ENCODE results near the gene TBC1D21.

TBC1D21 gene

DNA sequence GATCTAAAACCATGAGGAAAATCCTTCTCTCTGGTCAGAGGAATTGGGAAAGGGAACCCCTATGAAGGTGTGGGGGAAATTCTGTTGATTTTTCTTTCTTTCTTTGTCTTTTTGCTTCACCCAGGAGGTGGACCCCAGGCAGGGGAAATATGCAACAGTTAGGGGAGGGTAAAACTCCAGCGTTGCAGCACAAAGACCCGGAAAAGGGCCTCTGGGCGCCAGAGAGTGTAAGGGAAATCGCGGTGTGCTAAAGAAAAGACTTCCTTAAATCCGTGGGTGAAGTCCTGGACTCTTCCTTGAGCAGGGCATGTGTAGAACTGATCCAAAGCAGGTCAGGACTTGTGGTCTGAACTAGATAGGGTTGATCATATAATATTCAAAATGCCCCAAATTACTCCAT is 11.1 kb upstream of the TBC1D21 start:
- no peak for DNase-seq

DNA sequence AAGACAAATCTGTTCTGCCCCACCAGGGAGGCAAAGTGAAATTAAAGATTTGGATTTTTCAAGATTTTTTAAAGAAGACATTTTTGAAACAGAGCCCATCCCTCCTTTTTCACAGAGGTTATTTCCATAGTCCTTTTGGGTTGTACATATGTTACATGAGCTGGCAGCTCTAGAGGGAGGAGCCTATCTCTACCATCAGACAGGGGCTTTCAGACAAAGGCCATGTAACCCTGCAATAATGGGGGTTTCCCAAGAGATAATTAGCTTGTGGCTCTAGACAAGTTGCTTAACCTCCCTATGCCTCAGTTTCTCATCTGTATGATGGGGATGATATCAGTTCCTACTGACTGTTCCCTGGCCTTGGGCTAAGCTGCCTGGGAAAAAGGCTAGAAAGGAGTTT is 8.0 kb upstream of the TBC1D21 start:
- no peak for DNase-seq

DNA sequence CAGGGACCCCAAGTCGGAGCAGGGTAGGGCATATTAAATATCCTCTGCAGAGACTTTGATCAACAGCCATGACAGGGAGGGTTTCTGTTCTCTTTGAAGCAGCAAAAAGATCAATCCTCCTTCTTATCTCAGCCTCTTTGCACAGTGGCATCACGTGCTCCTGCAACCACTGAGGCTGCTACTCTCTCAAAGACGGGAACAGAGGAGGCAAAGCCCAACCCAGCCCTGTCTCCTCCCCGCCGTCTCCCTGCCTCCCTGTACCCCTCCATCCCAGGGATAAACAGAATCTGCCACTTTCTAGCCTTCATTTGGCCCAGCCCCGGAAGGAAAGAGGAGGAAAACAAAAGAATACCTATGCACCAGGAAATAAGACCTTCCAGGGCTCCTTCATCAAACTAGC is 7.5 kb upstream of the TBC1D21 start:
- no peak for DNase-seq

DNA sequence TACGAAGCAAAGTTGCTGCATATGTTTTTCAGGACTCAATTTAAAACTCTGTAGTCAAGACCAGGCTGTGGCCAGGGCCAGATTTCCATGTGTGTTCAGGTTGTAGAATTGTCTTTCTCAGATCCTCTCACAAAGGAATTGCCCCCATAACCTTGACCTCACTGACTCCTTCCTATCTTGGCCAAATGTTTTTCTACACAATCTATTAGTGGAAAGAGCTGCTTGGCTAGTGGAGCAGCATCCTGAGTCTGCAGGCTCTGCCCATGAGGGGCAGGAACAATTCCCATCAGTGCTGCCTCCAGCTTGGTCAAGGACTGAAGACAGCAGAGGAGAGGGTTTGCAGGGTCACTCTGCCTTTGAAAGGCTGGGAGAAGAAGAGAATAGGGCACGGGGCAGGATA is 6.9 kb upstream of the TBC1D21 start:
- DNase-seq: no peak

DNA sequence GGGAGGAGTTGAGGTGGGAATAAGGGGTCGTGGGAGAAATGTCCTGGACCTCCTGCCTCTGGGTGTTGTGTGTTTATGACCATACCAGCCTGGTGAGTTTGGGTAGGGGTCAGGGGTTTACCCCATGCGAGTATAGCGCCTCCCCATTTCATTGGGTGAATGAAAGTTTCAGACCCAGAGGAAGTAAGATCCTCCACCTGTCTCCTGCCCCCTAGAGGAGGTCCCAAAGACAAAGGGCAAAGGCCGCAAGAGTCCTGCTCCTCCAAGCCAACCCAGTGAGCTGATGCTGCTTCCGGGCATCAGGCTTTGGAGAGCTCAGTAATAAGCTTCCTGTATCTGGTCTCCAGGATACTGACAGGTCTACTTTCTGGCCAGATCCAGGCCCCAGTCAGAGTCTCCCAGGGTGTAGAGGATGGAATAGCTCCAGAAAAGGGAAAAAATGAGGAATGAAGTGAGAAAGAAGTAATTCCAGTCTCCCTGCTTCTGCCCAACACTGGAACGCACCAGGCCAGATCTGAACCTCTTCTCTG is 6.4 kb upstream of the TBC1D21 start:
- no peak for DNase-seq

DNA sequence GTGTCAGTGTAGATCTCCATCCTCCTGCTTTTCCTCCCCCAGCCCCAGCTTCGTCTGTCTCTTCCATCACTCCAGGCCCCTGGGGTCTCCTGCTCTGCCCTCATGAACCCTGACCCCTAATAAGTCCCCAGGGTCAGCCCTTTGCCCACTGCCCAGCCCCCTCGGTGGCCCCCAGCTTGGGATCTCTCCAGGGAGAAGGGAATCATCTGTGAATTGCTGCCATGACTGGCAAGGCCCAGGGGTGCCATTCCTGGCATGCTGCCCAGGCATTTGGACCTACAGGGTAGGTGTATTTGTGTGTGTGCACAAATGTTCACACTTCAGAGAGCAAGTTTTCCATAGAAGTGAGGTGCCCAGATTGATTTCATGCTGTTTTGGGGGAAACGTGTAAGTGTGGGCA is 5.9 kb upstream of the TBC1D21 start:
- no peak for DNase-seq

DNA sequence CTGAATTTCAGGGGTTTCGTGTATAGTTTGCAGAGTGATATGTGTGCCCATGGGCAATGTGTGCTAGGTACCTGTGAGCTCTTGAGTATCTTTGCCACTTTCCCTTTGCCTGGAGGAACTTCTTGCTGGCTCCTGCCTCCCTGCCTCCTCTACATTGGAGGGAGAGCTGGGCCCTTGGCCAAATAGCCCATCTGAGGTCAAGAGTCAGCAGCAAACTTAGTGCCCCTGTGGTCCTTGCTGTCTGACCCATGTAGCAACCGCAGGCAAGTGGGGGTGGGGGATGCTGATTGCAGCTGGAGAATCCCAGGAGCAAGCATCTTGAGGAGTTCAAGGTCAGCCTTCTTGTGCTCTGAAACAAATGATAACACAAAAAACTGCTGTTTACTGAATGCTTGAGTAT is 5.4 kb upstream of the TBC1D21 start:
- DNase-seq: no peak

DNA sequence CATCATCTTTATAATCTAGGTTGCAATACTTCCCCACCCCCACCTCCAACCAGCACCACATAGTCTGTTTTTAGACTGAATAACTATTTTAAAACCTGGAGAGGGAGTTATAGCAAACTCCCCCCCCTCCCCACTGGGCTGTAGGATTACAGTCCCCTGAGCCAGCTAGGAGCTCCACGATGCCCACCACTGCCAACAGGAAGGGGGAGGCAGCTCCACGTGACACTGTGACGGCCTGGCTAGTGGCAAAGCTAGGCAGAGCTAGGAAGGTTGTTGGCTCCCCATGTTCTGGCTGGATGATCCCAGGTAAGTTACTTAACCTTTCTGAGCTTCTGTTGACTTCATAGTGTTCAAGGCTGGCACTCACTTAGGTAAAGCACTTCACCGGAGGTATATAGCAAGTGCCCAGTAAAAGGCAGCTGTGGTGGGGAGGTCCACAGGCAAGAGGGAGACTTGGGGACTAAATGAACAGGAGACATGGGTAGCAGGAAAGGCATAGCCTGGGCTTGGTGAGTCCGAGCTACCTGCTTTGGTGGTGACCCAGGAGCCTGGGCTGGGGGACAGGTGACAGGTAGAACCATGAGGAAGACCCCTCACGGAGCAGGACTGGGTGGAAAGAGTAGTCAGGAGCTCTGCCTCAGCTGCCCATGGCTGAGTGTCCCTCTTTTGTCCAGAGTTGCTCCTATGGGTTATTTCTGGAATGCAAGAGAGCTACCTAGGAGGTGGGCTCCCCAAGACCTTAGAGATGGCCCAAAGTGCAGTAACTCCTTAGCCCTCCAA is 4.0 kb upstream of the TBC1D21 start:
- DNase-seq: no peak

DNA sequence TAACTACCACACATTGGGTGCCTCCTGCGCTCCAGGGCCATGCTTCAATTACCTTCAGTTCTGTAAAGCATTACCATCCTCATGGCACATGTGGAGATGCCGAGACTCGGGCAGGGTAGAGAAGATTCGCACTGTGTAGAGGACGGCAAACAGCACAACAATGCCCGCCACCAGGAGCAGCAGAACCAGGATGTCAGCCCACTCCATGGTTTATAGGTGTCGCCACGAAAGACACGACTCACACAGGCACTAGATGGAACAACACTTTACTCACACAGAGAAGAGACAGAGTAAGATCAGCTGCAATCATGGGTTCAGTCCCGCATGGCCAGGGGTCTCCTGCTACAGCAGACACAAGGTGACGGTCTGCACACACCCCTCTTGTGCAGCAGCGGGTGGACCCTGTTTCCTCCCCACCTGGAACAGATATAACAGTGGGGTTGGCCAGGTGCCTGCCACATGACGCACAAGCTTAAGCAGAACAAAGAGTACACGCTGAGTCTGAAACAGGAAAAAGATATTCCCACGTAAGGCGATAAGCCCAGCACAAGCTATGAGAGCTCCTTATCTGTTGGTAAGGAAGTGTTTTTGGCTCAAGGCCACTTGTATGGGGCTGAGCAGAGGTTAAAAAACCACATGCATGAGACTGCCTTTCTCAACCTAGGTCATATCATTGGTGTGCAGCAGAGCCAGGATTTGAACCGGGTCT is 2.5 kb upstream of the TBC1D21 start:
- DNase-seq: no peak

DNA sequence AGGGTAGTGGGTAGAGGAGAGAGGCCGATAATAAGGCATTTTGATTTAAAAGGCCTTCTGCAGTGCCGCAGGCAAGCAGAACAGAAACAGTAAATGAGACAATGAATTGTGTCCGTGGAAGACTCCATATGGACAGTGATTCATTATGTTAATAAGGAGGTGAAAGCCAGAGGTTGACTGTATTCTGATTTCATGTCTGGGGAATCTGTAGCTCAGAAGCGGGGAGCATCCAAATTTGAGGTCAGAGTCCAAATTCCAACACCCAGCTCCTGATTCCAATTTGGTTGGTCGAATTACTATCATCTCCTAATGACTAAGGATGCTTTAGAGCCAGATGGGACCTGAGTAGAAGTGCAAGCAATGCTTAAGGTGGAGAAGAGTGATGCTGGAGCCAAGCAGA is 1.0 kb upstream of the TBC1D21 start:
- DNase-seq: no peak

DNA sequence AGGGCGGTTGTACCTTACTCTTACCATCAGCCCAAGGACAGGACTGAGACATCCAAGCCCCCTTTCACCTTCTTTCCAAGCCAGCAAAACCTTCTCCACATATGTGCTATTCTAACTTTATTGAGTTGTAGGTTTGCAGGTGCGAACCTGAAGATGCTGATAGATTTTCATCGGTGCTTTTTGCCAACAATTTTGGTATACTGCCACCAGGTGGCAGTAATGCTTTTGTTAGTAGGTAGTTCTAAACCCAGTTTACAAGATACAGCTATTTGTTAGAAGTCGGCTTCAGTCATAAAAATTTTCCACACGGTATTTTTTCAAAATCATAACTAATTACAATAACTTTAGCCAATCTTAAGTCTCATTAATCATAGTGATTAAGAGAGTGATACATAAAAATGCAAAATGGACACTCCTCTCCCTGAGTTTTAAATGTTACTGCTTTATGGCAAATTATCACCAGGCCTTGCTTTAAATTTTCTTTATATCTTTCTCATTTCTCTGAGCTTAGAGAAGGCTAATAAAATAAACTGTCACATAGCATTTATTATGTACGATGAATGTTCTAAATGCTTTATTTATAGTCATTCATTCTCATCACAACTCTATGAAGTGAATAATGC is 636 bp downstream of the TBC1D21 start:
- DNase-seq: peak; percentile 31

DNA sequence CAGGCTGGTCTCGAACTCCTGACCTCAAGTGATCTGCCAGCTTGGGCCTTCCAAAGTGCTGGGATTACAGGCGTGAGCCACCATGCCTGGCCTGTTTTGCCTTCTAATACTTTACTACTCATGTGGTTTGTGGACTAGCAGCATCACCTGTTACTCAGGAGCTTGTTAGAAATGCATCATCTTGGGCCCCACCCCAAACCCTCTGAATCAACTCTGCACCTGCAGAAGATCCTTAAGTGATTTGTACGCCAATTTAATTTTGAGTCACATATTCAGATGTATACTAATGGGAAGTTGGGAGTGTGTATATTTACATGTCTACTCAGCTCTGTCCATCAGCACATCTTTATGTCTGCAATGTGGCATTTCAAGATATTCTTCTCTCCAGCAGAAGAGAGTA is 6.1 kb downstream of the TBC1D21 start:
- no peak for DNase-seq

DNA sequence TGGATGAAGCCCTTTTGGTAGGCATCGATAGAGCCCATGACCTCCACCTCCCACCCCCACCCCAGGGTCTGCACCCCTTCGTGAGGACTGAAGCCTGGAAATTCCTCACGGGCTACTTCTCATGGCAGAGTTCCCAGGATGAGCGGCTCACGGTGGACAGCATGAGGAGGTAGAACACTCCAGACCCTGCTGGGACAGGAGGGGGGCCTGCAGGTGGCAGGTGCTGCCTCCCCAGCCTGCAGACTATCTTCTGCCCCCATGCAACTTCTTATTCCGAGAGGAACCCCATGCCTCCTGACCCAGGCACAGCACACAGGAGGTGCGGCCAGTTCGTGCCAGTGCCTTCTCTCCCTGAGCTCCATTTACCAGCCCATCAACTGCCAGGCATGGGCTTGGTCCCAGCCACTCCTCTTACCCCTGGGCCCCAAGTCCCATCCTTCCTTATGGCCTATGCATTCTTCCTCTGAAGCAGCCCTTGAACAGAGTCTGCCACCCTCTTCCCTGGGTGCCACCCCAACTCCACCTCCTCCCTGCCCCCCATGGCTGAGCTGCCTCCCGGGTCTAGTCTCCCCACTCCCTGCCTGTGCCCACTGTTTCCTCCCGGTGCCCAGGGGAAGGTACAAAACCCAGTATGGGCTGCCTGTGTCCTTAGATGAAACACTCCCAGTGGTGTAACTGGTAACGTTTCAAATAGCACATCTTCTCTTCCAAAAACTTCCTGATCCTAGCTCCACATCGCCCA is 8.4 kb downstream of the TBC1D21 start:
- no peak for DNase-seq

DNA sequence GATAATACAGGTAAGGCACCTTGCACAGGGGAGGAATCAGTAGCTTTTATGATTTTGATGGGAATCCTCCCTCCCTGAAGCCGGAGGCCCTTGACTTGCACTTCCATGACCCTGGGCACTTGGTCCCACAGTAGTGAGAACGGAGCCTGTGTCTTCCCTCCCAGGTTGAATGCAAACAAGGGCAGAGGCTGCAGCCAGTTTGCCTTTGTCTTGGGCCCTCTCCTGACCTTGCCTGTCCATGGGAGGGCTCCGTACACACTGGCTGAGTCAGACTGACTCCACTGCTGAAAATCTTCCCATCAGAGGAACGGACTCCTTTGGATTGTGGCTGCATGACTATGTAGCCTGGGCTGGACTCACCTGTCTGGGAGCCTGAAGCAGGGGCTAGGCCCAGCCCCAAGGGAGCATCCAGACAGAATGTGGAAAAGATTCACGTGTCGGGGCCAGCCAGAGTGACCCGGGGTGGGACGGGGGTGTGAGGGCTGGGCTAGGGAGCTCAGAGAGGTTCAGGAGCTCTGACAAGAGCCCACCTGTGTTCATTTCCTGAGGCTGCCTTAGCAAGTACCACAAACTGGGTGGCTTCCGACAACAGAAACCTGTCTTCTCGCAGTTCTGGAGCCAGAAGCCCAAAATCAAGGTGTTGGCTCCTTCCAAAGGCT is 9.5 kb downstream of the TBC1D21 start:
- no peak for DNase-seq

DNA sequence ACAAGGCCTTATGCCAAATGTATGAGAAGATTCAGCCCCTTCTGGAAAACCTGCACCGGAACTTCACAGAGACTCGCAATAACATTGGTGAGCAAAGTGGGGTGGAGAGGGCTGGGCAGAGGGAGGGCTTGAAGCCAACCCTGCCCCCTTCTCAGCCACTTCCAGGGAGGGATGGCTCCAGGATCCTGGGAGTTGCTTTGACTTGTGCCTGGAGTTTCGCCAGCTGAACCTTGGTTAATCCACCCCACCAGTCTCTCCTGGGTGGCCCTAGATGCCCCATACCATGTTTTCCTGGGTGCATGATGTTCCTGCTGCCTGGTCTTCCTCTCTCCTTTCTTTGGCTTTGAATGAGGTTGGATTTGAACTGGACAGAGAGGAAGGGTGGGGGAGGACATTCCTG is 10.8 kb downstream of the TBC1D21 start:
- no peak for DNase-seq

DNA sequence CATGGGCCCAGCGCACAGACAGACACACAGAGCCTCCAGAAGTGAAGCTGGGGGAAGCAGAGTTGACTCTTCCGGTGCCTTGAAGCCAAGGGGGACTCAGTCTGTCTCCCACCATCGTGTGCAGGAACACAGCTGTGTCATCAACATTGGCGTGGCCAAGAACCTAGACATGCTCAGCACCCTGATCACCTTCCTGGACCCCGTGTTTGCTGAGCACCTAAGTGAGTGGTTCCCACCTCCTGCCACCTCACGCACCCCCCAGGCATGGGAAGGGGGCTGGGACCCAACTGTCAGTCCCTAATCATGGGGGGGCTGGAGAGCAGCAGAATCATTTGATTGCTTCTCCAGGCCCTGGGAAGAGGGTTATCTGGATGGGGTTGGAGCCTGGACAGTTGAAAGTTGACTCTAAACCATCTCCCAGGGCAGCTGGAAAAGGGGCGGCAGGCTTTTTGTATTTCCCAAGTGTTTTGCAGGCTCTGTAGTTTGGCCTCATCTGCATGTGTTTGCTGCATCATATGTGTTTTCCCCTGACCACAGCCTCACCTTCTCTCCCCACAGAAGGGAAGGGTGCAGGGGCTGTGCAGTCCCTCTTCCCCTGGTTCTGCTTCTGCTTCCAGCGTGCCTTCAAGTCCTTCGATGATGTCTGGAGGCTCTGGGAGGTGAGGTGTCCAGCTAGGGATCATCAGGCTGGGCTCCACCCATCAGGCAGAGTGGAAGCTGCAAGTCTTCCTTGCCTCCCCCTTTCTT is 12.8 kb downstream of the TBC1D21 start:
- DNase-seq: no peak

DNA sequence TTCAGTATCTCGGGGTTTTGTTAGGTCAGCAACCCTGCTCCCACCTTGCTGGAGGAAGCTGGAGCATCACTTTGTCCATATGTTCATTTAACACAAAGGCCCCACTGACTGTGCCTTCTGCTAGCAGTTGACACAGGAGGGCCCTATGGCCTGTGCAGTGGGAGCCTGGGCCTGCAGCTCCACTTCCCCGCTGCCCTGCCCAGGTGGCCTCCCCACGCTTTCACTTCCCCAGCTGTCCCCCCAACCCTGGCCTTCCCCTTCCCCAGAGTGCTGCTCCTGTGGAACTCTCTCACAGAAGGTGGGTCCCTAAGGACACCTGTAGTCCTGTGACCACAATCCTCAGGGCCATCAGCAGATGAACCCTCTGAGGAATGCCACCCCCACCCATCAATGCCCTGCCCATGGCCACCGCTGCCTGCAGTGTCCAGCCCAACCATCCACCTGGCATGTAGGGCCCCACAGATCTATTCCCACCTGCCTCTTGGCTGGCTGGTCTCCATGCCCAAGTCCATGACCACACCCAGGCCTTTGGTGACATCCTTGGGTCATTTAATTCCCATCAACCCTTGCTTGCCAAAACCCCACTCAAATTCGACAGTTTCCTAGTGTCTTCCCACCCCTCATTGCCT is 13.5 kb downstream of the TBC1D21 start:
- no peak for DNase-seq

DNA sequence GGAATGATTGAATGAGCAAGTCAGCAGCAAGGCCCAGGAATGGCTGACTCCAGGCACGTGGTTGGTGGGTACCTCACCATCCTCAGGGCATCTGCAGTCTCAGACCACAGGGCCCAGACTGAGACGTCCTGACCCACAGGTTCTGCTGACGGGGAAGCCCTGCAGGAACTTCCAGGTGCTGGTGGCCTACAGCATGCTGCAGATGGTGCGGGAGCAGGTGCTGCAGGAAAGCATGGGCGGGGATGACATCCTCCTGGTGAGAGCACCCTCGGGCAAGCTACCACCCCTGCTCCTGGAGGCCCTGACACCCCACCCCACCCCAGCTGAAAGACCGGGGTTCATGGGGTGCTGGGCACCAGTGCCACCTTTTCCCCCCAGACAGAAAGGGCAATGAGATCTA is 14.1 kb downstream of the TBC1D21 start:
- DNase-seq: no peak

DNA sequence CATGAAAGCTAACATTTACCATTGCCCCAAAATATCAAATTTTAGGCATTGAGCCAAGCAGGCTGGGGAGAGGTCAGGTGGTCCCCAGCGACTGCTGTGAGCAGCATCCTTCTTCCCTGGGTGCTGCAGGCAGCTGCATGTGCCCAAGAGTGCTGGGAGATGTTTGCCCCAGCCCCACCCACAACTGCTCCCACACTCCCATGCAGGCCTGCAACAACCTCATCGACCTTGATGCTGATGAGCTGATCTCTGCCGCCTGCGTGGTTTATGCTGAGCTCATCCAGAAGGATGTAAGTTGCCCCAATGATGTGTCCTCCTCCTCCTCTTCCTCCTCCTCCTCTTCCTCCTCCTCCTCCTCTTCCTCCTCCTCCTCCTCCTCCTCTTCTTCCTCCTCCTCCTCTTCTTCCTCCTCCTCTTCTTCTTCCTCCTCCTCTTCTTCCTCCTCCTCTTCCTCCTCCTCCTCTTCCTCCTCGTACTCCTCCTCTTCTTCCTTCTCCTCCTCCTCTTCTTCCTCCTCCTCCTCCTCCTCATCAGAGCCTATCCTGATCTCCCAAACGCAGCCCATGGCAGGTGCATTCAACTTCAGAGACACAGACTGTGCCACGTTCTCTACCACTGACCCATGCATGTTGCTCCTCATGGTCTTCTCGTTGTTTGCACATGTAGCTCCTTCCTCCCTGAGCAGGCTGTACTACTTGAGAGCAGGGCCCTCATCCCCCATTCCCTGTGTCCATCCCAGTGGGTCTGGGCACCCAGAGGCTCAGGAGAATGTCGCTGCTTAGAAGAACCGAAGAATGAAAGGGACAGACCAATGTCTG is 15.1 kb downstream of the TBC1D21 start:
- DNase-seq: no peak

DNA sequence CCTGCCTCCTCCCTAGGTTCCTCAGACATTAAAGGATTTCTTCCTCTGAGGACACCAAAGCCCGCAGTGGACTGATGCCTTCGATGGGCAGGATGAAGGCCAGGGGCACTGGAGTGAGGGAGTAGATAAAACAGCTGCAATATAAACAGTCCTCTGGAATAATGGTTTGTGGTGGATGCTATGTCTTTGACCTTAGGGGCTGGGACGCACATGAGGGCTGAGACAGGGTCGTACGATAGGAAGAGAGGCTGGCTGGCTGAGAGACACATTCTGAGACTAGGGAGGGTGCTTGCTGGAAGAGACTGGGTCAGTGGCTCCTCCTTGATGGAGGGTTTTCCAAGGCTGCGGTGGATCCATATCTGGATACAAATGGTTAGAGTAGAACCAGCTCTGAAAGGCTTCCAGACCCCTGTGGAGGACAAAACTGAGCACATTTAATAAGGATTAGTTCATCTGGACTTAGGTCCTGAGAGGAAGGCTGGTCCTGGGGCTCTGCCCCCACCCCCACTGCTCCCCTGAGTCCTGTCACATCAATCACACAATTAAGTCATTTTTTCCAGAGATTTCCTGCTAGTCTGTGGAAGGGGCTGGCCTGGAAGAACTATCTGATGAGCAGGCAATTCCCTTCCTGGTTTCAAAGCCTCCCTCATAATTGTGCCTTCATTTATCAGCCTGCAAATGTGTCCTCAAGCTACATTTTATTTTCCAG is 15.8 kb downstream of the TBC1D21 start:
- DNase-seq: no peak
